K562 (cell line): ENCODE measurements around the gene UPP1.

Source experiments
- BRCA1 ChIP-seq, 2 experiments: fragments of 450-650 bp in 1 of 2; sonication (generic) in 1 of 2; formaldehyde crosslinking in 1 of 2; IDR thresholded peaks; 2 replicates each; pipeline versions ENCODE4 v1.5.0 to v1.6.1; 2017 to 2020; ENCODE audit warnings: mild to moderate bottlenecking in 1 of 2, missing genetic modification reagents in 1 of 2
- CSDE1 ChIP-seq, 2 experiments: fragments of 450-650 bp; IDR thresholded peaks; 2 replicates each; pipeline ENCODE4 v1.6.1; 2016; ENCODE audit warnings: mild to moderate bottlenecking in 1 of 2
- EZH2 ChIP-seq: IDR thresholded peaks from 2 replicates; pipeline ENCODE4 v1.6.1; 2012; ENCODE audit warnings: low read depth, mild to moderate bottlenecking, inconsistent platforms, low read length, borderline replicate concordance
- HMG20A ChIP-seq: fragments of 450-650 bp; formaldehyde crosslinking; conservative IDR thresholded peaks from 2 replicates; pipeline ENCODE4 v1.4.0; 2020; ENCODE audit warnings: mild to moderate bottlenecking, mixed read lengths
- KAT8 ChIP-seq: fragments of 450-650 bp; IDR thresholded peaks from 2 replicates; pipeline ENCODE4 v1.6.1; 2016; ENCODE audit warnings: low read depth, mild to moderate bottlenecking
- KDM5B ChIP-seq: fragments of 200-600 bp; sonication (generic); IDR thresholded peaks from 2 replicates; pipeline ENCODE4 v1.6.1; 2012; ENCODE audit warnings: low read depth, mild to moderate bottlenecking, moderate library complexity, low read length, control low read depth, inconsistent platforms; ENCODE audit not compliant: insufficient replicate concordance
- PHB2 ChIP-seq: fragments of 450-650 bp; IDR thresholded peaks from 2 replicates; pipeline ENCODE4 v1.6.1; 2017; ENCODE audit warnings: low read depth
- PHF8 ChIP-seq: fragments of 200-600 bp; sonication (generic); IDR thresholded peaks from 2 replicates; pipeline ENCODE4 v1.6.1; 2012; ENCODE audit warnings: mixed run types, mild to moderate bottlenecking, inconsistent platforms, low read length, moderate library complexity, borderline replicate concordance
- POLR2AphosphoS5 ChIP-seq: IDR thresholded peaks from 2 replicates; pipeline ENCODE4 v1.6.1; 2011; ENCODE audit warnings: mild to moderate bottlenecking, low read depth, low read length, moderate library complexity; ENCODE audit not compliant: control insufficient read depth, insufficient read depth
- RAD51 ChIP-seq: fragments of 450-650 bp; IDR thresholded peaks from 2 replicates; pipeline ENCODE4 v1.7.1; 2016; ENCODE audit warnings: low read depth, mild to moderate bottlenecking, borderline replicate concordance
- ZHX1 ChIP-seq: fragments of 150-350 bp; conservative IDR thresholded peaks from 2 replicates; pipeline ENCODE4 v1.6.1; 2014; ENCODE audit warnings: low read length
- TF ChIP-seq, protein P1 (sequence below), 3 experiments: IDR thresholded peaks in 2 of 3; conservative IDR thresholded peaks in 1 of 3; 2 replicates each; pipeline ENCODE4 v1.5.1; 2011 to 2012; ENCODE audit warnings: low read length in 3 of 3, mild to moderate bottlenecking in 3 of 3, control low read depth in 2 of 3, improper control_type of control experiment in 1 of 3, inconsistent platforms in 1 of 3, low read depth in 1 of 3, mixed read lengths in 1 of 3, moderate library complexity in 1 of 3; ENCODE audit not compliant: insufficient read depth in 2 of 3

DNA sequence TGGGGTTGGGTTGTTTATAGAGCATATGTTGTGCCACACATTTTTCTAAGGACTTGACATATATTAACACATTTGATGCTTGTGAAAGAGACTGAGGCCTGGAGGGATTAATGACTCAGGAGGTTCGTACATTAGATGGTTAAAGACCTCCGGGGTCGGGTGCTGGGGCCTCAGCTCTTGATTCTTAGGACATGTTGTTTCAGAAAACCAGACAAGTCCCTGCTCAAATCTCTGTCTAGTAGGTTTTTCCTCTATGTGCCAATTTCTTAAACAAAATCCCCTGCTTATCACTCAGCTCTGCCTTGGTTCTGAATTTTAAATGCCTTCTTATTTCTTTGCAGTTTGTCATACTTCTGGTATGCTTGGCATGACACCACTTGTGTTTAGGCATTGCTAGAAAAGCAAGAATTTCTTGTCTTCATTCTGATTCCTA lies 5.8 kb downstream of the UPP1 start:
- TF ChIP-seq, protein P1, sequence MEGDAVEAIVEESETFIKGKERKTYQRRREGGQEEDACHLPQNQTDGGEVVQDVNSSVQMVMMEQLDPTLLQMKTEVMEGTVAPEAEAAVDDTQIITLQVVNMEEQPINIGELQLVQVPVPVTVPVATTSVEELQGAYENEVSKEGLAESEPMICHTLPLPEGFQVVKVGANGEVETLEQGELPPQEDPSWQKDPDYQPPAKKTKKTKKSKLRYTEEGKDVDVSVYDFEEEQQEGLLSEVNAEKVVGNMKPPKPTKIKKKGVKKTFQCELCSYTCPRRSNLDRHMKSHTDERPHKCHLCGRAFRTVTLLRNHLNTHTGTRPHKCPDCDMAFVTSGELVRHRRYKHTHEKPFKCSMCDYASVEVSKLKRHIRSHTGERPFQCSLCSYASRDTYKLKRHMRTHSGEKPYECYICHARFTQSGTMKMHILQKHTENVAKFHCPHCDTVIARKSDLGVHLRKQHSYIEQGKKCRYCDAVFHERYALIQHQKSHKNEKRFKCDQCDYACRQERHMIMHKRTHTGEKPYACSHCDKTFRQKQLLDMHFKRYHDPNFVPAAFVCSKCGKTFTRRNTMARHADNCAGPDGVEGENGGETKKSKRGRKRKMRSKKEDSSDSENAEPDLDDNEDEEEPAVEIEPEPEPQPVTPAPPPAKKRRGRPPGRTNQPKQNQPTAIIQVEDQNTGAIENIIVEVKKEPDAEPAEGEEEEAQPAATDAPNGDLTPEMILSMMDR (IDR thresholded peaks at IDR 0.05 in 2 of 3, conservative IDR thresholded peaks at IDR 0.05 in 1 of 3; ENCODE audit: insufficient read depth in 2 of 3, low read depth in 1 of 3, low read length in 3 of 3): no peak
- TF ChIP-seq EZH2: no peak
- TF ChIP-seq PHB2: no peak
- TF ChIP-seq KAT8: no peak
- no peak for TF ChIP-seq ZHX1
- TF ChIP-seq HMG20A (CRISPR knock-in tag): no peak
- TF ChIP-seq BRCA1 (IDR thresholded peaks at IDR 0.05): no peak
- no peak for TF ChIP-seq BRCA1 (CRISPR knock-in tag; IDR thresholded peaks at IDR 0.05)
- TF ChIP-seq RAD51: no peak
- no peak for TF ChIP-seq POLR2AphosphoS5
- no peak for TF ChIP-seq PHF8
- no peak for TF ChIP-seq KDM5B
- no peak for TF ChIP-seq CSDE1 (IDR thresholded peaks at IDR 0.05)
